IMR-90 (cell line): ENCODE data around the gene PELI1. TPM values are rescaled to one million over a fixed set of nuclear protein-coding genes. Genes with fewer than 3 reads are reported as not detected.

Source experiments
- ATAC-seq: fragments of 200-7000 bp; cut with Tn5 transposase; 2 replicates; pipeline ENCODE4 v1.9.1; 2020; ENCODE audit warnings: low read depth, mild to moderate bottlenecking, moderate library complexity
- BruUV-seq: library from RNA; stranded (reverse); fragments of 400-500 nt; replicated peaks from 2 replicates; lab custom pipeline; 2021; lab: Mats Ljungman, UMichigan
- CTCF ChIA-PET: fragments of 300-600 bp; formaldehyde crosslinking; extraction: SDS; loops from one replicate; lab custom pipeline; 2021; ENCODE audit warnings: antibody characterized with exemption; lab: Yijun Ruan, JAX
- POLR2A ChIA-PET: fragments of 300-600 bp; sonication (Branson Sonifier 250); formaldehyde crosslinking; loops from one replicate; lab custom pipeline; 2022; ENCODE audit warnings: antibody characterized with exemption; ENCODE audit not compliant: unreplicated experiment; lab: Charles Lee
- DNase-seq: peaks from one replicate; pipeline ENCODE4 v3.0.0; 2013
- H2AFZ ChIP-seq: replicated peaks from 2 replicates; pipeline ENCODE3; 2013; ENCODE audit warnings: low read length, mild to moderate bottlenecking; ENCODE audit not compliant: poor library complexity
- H2AK5ac ChIP-seq: 2 replicates; pipeline ENCODE4 v1.6.1; 2013; ENCODE audit warnings: low read depth, low read length, inconsistent platforms
- H2AK9ac ChIP-seq: replicated peaks from 2 replicates; pipeline ENCODE3; 2013; ENCODE audit warnings: mild to moderate bottlenecking, low read depth, low read length, moderate library complexity; ENCODE audit not compliant: poor library complexity
- H2BK120ac ChIP-seq: 2 replicates; pipeline ENCODE4 v1.6.1; 2013; ENCODE audit warnings: low read depth, low read length, inconsistent platforms
- H2BK15ac ChIP-seq: 3 replicates; pipeline ENCODE4 v1.6.1; 2013; ENCODE audit warnings: low read depth, low read length, inconsistent platforms
- H2BK20ac ChIP-seq: 2 replicates; pipeline ENCODE4 v1.6.1; 2013; ENCODE audit warnings: low read depth, mild to moderate bottlenecking, inconsistent platforms, low read length, moderate library complexity
- H2BK5ac ChIP-seq: 2 replicates; pipeline ENCODE4 v1.6.1; 2013; ENCODE audit warnings: mild to moderate bottlenecking, low read depth, low read length, inconsistent platforms; ENCODE audit not compliant: poor library complexity, severe bottlenecking
- H3K14ac ChIP-seq: replicated peaks from 2 replicates; pipeline ENCODE4 v1.6.1; 2013; ENCODE audit warnings: low read depth, low read length, inconsistent platforms
- H3K18ac ChIP-seq: 2 replicates; pipeline ENCODE4 v1.6.1; 2013; ENCODE audit warnings: low read depth, low read length, control low read depth
- H3K23ac ChIP-seq: 2 replicates; pipeline ENCODE4 v1.6.1; 2013; ENCODE audit warnings: low read depth, low read length, inconsistent platforms
- H3K27ac ChIP-seq: 2 replicates; pipeline ENCODE4 v1.5.1; 2013; ENCODE audit warnings: mild to moderate bottlenecking, control low read depth, low read length; ENCODE audit not compliant: insufficient read depth
- H3K27me3 ChIP-seq: 2 replicates; pipeline ENCODE4 v1.6.1; 2013; ENCODE audit warnings: low read length; ENCODE audit not compliant: control insufficient read depth, insufficient read depth
- H3K36me3 ChIP-seq: 2 replicates; pipeline ENCODE4 v1.6.1; 2013; ENCODE audit warnings: low read length, mixed read lengths; ENCODE audit not compliant: control insufficient read depth, insufficient read depth
- H3K4ac ChIP-seq: 2 replicates; pipeline ENCODE4 v1.6.1; 2013; ENCODE audit warnings: low read depth, low read length, inconsistent platforms
- H3K4me1 ChIP-seq: 2 replicates; pipeline ENCODE4 v1.6.1; 2013; ENCODE audit warnings: low read length, mixed read lengths; ENCODE audit not compliant: control insufficient read depth, insufficient read depth
- H3K4me2 ChIP-seq: 2 replicates; pipeline ENCODE4 v1.6.1; 2013; ENCODE audit warnings: low read depth, mild to moderate bottlenecking, control low read depth, low read length, moderate library complexity
- H3K4me3 ChIP-seq: 2 replicates; pipeline ENCODE4 v1.5.1; 2013; ENCODE audit warnings: low read depth, mild to moderate bottlenecking, control low read depth, low read length, moderate library complexity; ENCODE audit not compliant: insufficient read depth
- H3K56ac ChIP-seq: 2 replicates; pipeline ENCODE4 v1.6.1; 2013; ENCODE audit warnings: low read length, inconsistent platforms; ENCODE audit not compliant: insufficient read depth; ENCODE audit errors: extremely low read depth
- H3K79me1 ChIP-seq, 2 experiments: 2 replicates each; pipeline ENCODE4 v1.6.1; 2013; ENCODE audit warnings: low read length in 2 of 2, inconsistent platforms in 1 of 2, low read depth in 1 of 2
- H3K9ac ChIP-seq: 2 replicates; pipeline ENCODE4 v1.6.1; 2013; ENCODE audit warnings: low read depth, low read length, control low read depth
- H3K9me1 ChIP-seq: 2 replicates; pipeline ENCODE4 v1.6.1; 2013; ENCODE audit warnings: low read length, inconsistent platforms; ENCODE audit not compliant: insufficient read depth
- H3K9me3 ChIP-seq: 2 replicates; pipeline ENCODE4 v1.6.1; 2013; ENCODE audit warnings: low read length; ENCODE audit not compliant: control insufficient read depth, insufficient read depth
- H4K20me1 ChIP-seq: 2 replicates; pipeline ENCODE4 v1.6.1; 2013; ENCODE audit warnings: low read length, inconsistent platforms; ENCODE audit not compliant: insufficient read depth
- H4K5ac ChIP-seq: 2 replicates; pipeline ENCODE4 v1.6.1; 2013; ENCODE audit warnings: mild to moderate bottlenecking, low read depth, low read length, control low read depth
- H4K8ac ChIP-seq, 2 experiments: 2 replicates each; pipeline ENCODE4 v1.6.1; 2013; ENCODE audit warnings: low read depth in 2 of 2, low read length in 2 of 2, control low read depth in 1 of 2, inconsistent platforms in 1 of 2
- H4K91ac ChIP-seq: 2 replicates; pipeline ENCODE4 v1.6.1; 2013; ENCODE audit warnings: low read depth, low read length, inconsistent platforms; ENCODE audit not compliant: insufficient read depth
- FOS ChIP-seq: fragments of 150-350 bp; IDR thresholded peaks from 2 replicates; pipeline ENCODE4 v1.6.1; 2016; ENCODE audit warnings: low read depth, low read length
- RCOR1 ChIP-seq: IDR thresholded peaks from 2 replicates; pipeline ENCODE4 v1.6.1; 2012; ENCODE audit warnings: mild to moderate bottlenecking, low read length, improper control_type of control experiment; ENCODE audit not compliant: insufficient replicate concordance
- WGBS, 2 experiments: methylation state at CpG; one replicate each; pipeline versions ENCODE4 v1.1.5 to v1.1.7; 2013; ENCODE audit warnings: missing lambda C conversion rate in 2 of 2; ENCODE audit not compliant: insufficient read length in 1 of 2; ENCODE audit errors: extremely low coverage in 2 of 2; 5-methylcytosine and 5-hydroxymethylcytosine counted together
- dilution Hi-C: fragments of 300-500 bp; cut with HindIII; formaldehyde crosslinking; loops from one replicate; pipeline ENCODE4 v1.14.3; 2018; ENCODE audit warnings: low sequenced_read_pairs; ENCODE audit not compliant: unreplicated experiment
- in situ Hi-C: fragments of 300-500 bp; cut with MboI; formaldehyde crosslinking; loops from 3 replicates; pipeline ENCODE4 v1.14.3; 2019; ENCODE audit warnings: low sequenced_read_pairs, inconsistent platforms, mixed read lengths
- intact Hi-C: fragments of 100-400 bp; cut with micrococcal nuclease; formaldehyde crosslinking; loops from 2 replicates; pipeline ENCODE4 v1.10.0; 2022
- polyA plus RNA-seq, 3 experiments: library from polyadenylated mRNA; depleted of rRNA; stranded (reverse); fragments of >200 nt; gene quantifications; 2 replicates each; pipeline ENCODE4 v1.2.3, GENCODE V29; 2012; ENCODE audit warnings: low replicate concordance in 1 of 3
- total RNA-seq: library from RNA; depleted of rRNA; stranded (reverse); fragments of >200 nt; gene quantifications from 2 replicates; pipeline ENCODE4 v1.2.3, GENCODE V29; 2012
- TF ChIP-seq, protein P1 (sequence below): conservative IDR thresholded peaks from 2 replicates; pipeline ENCODE4 v1.5.1; 2012; ENCODE audit warnings: mild to moderate bottlenecking, low read depth, low read length, improper control_type of control experiment

Gene PELI1
- total and polyA plus RNA-seq, 2 of the 4 experiments (the other 2 are of a cell fraction) = 2.2 to 2.5 TPM

DNA sequence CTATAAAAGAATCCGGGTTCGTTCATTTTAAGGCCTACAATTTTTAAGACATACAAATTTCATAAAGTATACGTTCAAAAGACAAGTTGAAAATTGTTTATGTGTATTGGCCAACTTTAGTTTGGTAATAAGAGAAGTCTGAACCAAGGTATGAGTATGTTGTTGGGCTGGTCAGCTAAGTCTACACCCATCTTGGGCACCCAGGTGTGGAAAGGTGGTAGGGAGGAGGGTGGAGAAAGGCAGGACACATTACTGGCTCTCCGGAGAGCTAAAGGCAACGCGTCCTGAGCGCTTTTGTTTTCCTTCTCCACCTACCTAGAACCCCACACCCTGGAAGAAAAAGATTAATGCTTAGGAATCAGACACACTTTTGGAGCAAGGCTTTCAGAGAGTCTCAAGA is 899 bp upstream of the PELI1 start:
- peaks cover 2% of the 10 kb centered on the region for H3K27me3 ChIP-seq
- H3K4me2 ChIP-seq = no peak overlapping the region
- no peak overlapping the region for H3K23ac ChIP-seq
- in situ Hi-C loops (no loop called here), intact Hi-C loops (loop anchor here (2.0 to 10.0 kb wide), 3 partner anchors 96 to 720 kb away; no protein-coding TSS in a partner anchor), dilution Hi-C loops (no loop called here)
- H2AK5ac ChIP-seq = no peak overlapping the region
- H2BK20ac ChIP-seq = no peak overlapping the region
- H4K8ac ChIP-seq = no peak overlapping the region
- H2AK9ac ChIP-seq = no peak overlapping the region
- no peak overlapping the region for H2AFZ ChIP-seq
- no peaks in the 10 kb centered on the region for H3K36me3 ChIP-seq
- H3K27ac ChIP-seq = no peak overlapping the region
- H3K14ac ChIP-seq = no peak overlapping the region
- H2BK120ac ChIP-seq = no peak overlapping the region
- peaks cover 3% of the 10 kb centered on the region; the same call in 1 of the 2 replicates for H3K9me1 ChIP-seq
- no peak for TF ChIP-seq RCOR1
- TF ChIP-seq, protein P1, sequence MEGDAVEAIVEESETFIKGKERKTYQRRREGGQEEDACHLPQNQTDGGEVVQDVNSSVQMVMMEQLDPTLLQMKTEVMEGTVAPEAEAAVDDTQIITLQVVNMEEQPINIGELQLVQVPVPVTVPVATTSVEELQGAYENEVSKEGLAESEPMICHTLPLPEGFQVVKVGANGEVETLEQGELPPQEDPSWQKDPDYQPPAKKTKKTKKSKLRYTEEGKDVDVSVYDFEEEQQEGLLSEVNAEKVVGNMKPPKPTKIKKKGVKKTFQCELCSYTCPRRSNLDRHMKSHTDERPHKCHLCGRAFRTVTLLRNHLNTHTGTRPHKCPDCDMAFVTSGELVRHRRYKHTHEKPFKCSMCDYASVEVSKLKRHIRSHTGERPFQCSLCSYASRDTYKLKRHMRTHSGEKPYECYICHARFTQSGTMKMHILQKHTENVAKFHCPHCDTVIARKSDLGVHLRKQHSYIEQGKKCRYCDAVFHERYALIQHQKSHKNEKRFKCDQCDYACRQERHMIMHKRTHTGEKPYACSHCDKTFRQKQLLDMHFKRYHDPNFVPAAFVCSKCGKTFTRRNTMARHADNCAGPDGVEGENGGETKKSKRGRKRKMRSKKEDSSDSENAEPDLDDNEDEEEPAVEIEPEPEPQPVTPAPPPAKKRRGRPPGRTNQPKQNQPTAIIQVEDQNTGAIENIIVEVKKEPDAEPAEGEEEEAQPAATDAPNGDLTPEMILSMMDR = no peak
- no peak for TF ChIP-seq FOS
- H4K5ac ChIP-seq = no peak overlapping the region
- no CpG with 5 or more reads among the region's 7 CpGs for WGBS, 2 experiments
- POLR2A ChIA-PET = no interaction called here
- no peak for DNase-seq
- H3K18ac ChIP-seq = no peak overlapping the region
- H3K79me1 ChIP-seq = 0 out of 4 replicates have a peak, but pooled peaks cover 0 to 3% of the 10 kb centered on the region in 2 experiments
- CTCF ChIA-PET = no interaction called here
- BruUV-seq = no TSS peak
- no peaks in the 10 kb centered on the region for H3K4me1 ChIP-seq
- no peak overlapping the region for H2BK15ac ChIP-seq
- H3K9ac ChIP-seq = no peak overlapping the region
- H4K20me1 ChIP-seq = no peaks in the 10 kb centered on the region
- no peak overlapping the region for H3K4me3 ChIP-seq
- no peak for ATAC-seq
- H3K56ac ChIP-seq = no peak overlapping the region
- H2BK5ac ChIP-seq = no peak overlapping the region
- H4K91ac ChIP-seq = no peak overlapping the region
- H3K4ac ChIP-seq = no peak overlapping the region
- H3K9me3 ChIP-seq = no peaks in the 10 kb centered on the region
